Measurements from ENCODE around the gene WDFY2.

Gene WDFY2

GRCh38 chr13:51603716-51604115 is 19.5 kb downstream of the WDFY2 start:
- no peak for DNase-seq

DNA sequence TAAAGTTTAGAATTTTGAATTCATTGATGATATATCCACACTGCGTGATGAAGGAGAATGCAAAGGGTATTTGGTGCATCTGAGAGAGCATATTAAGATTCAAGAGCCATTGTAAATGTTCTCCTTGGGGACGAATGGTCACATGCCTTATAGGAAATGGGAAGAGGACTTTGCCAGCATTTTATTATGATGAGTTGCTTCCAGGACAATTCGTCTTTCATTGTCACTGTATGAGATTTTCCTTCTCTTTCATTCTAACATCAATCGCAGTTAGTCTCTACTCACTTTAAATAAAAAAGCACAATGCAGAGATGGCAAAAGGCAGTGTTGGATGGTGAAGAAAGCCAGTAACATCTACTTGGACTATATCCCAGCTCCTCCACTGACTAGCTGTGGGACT is 21.4 kb downstream of the WDFY2 start:
- no peak for DNase-seq

- DNase-seq = no peak
Observed at GRCh38 chr13:51607165-51607564, 22.9 kb downstream of the WDFY2 start.

- DNase-seq = no peak
Observed at GRCh38 chr13:51608857-51609406, 24.7 kb downstream of the WDFY2 start.

DNA sequence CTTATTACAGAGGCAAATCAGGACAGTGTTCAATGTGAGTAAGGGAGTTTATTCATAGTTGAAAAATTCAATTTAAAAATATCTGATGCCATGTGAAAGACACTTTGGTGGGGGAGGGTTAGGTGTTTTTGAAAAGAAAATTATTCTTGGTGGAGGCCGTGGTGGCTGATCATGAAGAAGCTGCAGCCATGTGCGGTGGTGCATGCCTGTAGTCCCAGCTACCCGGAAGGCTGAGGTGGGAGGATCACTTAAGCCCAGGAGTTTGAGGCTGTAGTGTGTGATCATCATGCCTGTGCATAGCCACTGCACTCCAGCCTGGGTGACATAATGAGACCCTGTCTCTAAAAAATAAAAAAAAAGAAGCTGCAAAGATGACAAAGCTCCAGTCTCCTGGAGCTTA is 28.6 kb downstream of the WDFY2 start:
- DNase-seq = no peak

DNA sequence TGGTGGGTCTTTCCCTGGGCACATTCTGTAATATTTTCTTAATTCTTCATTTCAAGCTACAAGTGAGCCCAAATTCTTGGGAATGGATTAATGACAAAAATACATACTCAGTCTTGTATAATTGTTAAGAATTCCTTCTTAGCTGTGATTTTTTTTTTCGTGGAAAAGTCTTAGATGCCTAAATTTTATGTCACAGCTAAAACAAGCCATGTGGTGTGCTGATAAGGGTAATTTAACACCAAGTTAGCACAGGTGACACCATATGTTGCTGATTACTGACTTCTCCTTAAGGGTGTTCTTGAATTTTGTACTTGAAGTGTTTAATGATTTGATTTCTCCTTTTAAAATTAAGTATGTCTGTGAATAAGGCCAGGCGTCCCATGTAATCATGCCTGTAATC is 29.3 kb downstream of the WDFY2 start:
- DNase-seq = no peak

DNA sequence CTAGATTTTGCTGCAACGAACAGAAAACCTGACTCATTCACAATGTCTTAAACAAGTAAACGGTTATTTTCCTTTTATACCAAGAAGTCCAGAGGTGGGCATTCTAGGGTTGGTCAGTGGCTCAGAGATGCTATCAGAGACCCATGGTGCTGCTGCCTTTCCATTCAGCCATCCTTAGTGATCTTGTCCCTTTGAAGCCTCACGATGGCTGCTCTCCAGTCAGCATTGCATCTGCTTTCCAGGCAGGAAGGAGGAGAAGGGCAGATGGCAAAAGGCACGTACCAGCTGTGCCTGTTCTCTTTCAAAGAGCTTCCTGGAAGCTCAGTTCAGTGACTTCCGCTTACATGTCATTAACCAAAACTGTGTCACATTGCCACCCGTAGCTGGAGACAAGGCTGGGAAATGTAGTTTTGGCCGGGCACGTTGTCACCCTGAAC is 30.1 kb downstream of the WDFY2 start:
- no peak for DNase-seq

- DNase-seq = no peak
Observed at GRCh38 chr13:51618626-51619025, 34.4 kb downstream of the WDFY2 start.

GRCh38 chr13:51619614-51620013 is 35.4 kb downstream of the WDFY2 start:
- DNase-seq = no peak

GRCh38 chr13:51620165-51620983 is 36.1 kb downstream of the WDFY2 start:
- no peak for DNase-seq

DNA sequence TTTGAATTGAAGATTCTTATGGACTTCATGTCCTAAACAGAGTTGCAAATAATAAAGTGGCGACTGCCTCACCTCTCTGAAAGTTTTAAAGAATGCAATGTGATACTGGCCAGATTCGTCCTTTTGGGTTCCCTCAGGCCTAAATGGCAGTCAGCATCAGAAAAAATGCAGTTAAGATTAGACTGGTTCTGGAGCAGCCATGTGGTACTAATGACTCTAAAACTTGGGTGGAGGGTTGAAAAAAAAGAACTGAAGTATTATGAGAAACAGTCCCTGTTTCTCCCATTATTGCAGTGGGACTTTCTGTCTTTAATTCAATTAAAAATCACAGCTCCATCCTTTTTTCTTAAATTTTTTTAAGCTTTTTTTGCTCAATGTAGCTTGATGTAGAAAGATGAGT is 37.3 kb downstream of the WDFY2 start:
- DNase-seq = no peak

- no peak for DNase-seq
Observed at GRCh38 chr13:51623473-51623872, 39.2 kb downstream of the WDFY2 start.

DNA sequence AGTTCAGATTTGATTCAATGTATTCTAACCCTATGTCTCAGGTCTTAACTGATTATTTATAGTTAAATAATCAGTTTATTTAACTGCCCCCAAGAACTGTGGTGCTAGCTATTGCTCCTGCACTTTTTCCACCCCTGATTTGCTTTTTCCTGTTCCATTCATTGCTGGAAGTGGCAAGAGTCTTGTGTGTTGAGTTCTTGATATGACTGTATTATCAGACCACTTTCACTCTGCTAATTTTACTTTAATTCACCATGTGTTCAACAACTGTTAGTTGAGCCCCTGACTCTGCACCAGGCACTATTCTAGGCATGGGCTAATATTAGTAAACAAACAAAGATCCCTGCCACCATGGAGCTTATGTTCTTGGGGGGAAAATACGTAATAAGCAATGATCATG is 39.9 kb downstream of the WDFY2 start:
- DNase-seq = no peak

- DNase-seq = no peak
Observed at GRCh38 chr13:51624695-51625345, 40.6 kb downstream of the WDFY2 start.

DNA sequence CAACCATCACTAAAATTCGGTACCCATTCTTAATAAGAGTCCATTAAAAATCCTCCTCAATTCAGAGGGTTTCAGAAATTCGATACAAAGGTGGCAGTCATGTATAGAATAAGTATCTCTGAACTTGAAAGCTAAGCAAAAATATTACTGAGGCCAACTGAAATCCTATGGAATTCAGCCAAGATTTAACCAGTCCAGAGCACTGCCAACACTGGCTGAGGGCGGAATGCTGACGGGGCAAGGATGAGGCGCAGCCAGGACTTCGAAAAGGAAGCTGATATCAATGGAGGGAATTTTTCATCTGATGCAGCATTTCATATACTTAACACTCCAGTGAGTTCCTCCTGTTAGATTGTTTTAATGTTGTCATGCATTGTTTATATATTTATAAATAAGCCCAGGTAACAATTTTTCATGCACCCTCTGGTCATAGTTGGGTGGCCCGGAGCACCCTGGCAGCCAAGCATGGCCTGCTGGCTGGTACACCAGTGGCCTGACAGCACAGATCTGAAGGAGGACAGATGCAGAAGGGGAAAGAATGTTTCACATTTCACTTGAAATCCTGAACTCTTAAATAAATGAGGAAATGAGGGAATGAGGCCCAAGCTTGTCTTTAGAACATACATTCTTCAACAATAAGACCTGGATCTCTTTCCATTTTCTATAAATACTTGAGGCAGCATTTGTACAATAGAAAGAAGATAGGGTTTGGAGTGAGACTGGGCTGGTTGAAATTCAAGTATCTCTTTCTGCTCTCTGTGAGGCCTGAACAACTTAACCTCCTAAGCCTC is 41.5 kb downstream of the WDFY2 start:
- no peak for DNase-seq

DNA sequence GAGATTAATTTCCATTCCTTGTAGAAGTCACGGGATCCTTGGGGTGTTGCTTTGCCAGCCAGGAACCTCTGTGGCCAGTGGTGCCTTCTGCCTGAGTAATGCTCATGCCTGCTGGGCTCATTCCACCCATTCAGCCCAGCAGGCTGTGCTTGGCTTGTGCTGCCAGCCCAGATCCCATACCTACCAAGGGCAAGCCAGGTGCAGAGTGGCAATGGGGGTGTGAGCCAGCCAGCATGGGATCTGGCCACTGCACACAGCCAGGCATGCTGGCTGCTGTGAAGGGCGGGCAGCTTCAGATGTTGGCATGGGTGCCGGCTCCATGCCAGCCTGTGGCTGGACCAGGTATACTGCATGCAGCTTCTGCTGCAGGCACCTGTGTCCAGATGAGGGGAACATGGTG is 42.5 kb downstream of the WDFY2 start:
- no peak for DNase-seq

DNA sequence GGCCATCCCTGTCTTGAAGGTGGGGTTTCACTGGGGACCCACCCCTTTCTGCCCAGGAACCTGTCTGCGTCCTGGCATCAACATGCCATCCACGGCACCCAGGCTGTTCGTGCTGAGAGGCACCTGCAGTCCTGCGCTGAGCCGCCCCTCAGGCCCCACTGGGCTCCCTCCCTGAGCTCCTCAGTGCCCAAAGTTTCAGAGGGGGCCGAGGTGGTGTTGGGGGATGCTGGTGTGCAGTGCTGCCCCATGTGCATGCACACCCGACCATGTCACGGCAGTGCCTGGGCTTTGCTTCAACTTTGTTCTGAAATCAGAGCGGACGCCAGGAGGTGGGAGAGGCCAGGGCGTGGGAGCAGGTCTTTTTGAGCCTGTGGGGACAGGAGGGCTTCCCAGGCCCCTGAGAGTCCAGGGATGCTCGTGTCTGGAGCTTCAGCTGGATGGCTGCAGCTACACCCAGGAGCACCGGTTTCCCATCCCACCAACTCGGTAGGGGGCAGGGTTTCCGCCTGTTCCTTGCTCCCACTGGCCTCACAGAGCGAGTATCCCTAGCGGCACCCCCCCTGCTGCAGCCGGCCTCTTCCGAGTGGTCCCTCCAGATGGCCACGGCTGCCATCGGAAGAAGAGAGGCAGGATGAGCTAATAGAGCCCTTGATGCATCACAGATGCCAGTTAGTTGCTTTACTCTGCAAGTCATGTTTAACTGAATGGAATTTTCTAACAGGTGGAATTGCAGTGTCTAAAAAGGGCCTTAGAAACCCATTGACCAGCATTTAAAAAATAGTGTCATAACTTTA is 44.0 kb downstream of the WDFY2 start:
- no peak for DNase-seq

DNA sequence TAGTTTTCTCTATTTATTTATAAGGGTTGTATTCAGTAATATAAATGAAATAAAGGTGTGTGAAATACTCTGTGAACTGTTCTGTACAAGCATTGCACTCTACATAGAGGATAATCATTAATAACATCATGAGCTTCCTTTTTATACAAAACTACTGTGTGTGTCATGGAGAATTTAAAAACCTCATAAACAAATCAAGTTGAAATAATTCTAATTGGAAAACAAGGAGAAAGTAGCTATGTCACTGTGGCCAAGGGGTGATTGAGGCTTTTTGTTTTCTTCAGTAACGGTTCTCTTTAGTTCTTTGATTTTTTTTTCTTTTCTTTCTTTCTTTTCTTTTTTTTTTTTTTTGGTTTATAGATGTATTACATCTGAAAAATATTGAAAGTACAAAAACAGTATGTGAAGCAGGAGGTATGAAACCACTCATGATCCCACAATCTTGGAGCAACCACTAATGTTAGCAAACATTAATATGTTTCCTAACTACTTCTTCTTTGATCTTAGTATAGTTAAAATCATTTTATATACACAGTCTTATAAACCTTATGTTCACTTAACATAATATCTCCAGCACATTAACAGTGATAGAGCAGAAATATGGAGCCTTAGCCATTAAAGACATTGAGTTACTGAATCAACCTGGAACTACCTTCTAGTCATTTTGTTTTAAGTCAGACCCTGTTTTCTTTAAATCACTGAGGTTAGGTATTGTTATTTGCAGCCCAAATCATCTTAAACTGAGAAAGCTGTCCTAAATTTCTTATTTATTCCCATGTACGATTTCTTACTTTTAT is 45.4 kb downstream of the WDFY2 start:
- DNase-seq = no peak

GRCh38 chr13:51630288-51630615 is 46.0 kb downstream of the WDFY2 start:
- DNase-seq = no peak

DNA sequence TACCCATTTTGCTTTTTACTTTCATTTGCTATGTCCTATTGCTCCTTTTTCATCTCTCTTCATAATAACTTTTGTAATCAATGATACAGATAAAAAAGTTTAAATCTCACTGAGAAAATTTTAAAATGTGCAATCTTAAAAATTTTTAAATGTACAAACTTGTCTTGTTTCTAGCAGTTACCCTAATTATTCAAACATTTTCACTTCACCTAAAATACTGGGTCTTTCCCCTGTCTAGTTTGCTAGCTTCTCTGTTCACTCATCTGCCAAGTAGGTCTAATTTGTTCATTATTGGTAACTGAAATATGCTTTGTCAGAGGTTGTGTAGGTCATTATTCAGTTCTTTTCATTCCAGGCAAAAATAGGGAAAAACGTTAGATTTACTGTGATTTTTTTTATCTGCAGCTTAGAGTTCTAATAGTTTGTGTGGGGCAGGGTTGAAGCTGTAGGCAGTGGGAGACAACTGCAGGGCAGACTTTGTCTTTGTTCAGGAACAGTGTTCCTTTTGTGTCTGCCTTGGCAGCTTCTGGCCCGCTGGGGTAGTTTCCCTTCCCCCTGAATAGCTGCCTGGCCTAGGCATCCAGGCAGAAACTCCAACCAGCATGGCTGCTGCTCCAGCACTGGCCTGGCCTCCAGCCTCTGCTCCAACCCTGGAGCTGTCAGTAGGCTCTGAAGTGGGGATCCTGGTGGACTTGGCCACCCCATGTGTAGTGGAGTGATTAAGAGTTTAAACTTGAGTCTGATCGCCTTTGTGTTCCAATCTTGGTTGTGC is 48.5 kb downstream of the WDFY2 start:
- DNase-seq = no peak
